WTC11 (cell line): ENCODE results near the gene MUSTN1.

Source experiments
- ATF6 ChIP-seq: sonication (generic); formaldehyde crosslinking; IDR thresholded peaks from 2 replicates; pipeline ENCODE4 v1.8.1; 2023; ENCODE audit warnings: mild to moderate bottlenecking, missing genetic modification reagents
- E2F1 ChIP-seq: sonication (generic); formaldehyde crosslinking; IDR thresholded peaks from 2 replicates; pipeline ENCODE4 v1.8.0; 2022; ENCODE audit warnings: mild to moderate bottlenecking, missing genetic modification reagents
- ERG ChIP-seq: fragments of 250-450 bp; sonication (Bioruptor Pico); IDR thresholded peaks from 2 replicates; pipeline ENCODE4 v1.8.0; 2021; ENCODE audit warnings: mild to moderate bottlenecking
- FOXJ3 ChIP-seq: sonication (generic); formaldehyde crosslinking; IDR thresholded peaks from 2 replicates; pipeline ENCODE4 v1.9.0; 2021; ENCODE audit warnings: missing genetic modification reagents, mild to moderate bottlenecking, borderline replicate concordance
- FOXK1 ChIP-seq: sonication (generic); formaldehyde crosslinking; IDR thresholded peaks from 2 replicates; pipeline ENCODE4 v1.8.0; 2022; ENCODE audit warnings: mild to moderate bottlenecking, moderate library complexity, missing genetic modification reagents
- ZBTB43 ChIP-seq: sonication (generic); formaldehyde crosslinking; IDR thresholded peaks from 2 replicates; pipeline ENCODE4 v1.8.1; 2023; ENCODE audit warnings: mild to moderate bottlenecking, missing genetic modification reagents
- ZNF512 ChIP-seq: sonication (generic); formaldehyde crosslinking; IDR thresholded peaks from 2 replicates; pipeline ENCODE4 v1.8.1; 2022; ENCODE audit warnings: missing genetic modification reagents, borderline replicate concordance
- TF ChIP-seq, protein P1 (sequence below): sonication (generic); formaldehyde crosslinking; IDR thresholded peaks from 2 replicates; pipeline ENCODE4 v1.8.1; 2022; ENCODE audit warnings: low read depth, missing genetic modification reagents, borderline replicate concordance
- TF ChIP-seq, protein P2 (sequence below): fragments of 200-600 bp; IDR thresholded peaks from 2 replicates; pipeline ENCODE4 v1.8.0; 2022; ENCODE audit warnings: antibody characterized with exemption

DNA sequence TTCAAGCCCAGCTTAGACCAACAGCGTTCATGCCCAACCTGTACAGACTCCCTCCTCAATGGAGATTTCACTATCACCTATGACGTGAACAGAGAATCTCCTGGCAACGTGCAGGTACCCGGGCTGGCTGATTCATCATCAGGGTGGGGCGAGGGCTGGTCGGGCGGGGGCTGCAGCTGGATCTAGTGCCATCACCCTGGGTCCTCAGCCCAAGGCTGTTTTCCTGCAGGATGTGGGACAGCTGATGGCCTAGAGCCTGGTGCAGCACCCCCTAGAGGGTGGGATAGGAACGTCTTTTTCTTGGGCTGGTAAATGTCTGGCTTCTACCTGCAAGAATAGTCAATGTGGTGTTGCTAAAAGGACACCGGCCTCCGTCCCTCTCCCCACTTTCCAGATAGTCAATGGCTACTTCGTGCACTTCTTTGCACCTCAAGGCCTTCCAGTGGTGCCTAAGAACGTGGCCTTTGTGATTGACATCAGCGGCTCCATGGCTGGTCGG, 35.8 kb downstream of the MUSTN1 start:
- TF ChIP-seq E2F1 (CRISPR knock-in tag) (no peak), ZBTB43 (no peak), ATF6 (CRISPR knock-in tag) (no peak), ERG (CRISPR knock-in tag) (no peak), FOXJ3 (no peak), FOXK1 (no peak), ZNF512 (CRISPR knock-in tag) (no peak)
- TF ChIP-seq, protein P1, sequence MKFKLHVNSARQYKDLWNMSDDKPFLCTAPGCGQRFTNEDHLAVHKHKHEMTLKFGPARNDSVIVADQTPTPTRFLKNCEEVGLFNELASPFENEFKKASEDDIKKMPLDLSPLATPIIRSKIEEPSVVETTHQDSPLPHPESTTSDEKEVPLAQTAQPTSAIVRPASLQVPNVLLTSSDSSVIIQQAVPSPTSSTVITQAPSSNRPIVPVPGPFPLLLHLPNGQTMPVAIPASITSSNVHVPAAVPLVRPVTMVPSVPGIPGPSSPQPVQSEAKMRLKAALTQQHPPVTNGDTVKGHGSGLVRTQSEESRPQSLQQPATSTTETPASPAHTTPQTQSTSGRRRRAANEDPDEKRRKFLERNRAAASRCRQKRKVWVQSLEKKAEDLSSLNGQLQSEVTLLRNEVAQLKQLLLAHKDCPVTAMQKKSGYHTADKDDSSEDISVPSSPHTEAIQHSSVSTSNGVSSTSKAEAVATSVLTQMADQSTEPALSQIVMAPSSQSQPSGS (CRISPR knock-in tag): no peak
- TF ChIP-seq, protein P2, sequence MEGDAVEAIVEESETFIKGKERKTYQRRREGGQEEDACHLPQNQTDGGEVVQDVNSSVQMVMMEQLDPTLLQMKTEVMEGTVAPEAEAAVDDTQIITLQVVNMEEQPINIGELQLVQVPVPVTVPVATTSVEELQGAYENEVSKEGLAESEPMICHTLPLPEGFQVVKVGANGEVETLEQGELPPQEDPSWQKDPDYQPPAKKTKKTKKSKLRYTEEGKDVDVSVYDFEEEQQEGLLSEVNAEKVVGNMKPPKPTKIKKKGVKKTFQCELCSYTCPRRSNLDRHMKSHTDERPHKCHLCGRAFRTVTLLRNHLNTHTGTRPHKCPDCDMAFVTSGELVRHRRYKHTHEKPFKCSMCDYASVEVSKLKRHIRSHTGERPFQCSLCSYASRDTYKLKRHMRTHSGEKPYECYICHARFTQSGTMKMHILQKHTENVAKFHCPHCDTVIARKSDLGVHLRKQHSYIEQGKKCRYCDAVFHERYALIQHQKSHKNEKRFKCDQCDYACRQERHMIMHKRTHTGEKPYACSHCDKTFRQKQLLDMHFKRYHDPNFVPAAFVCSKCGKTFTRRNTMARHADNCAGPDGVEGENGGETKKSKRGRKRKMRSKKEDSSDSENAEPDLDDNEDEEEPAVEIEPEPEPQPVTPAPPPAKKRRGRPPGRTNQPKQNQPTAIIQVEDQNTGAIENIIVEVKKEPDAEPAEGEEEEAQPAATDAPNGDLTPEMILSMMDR: peak; percentile 64
